BLaER1 treated with 17β-estradiol and CSF1 and Interleukin-3, amounts not matched to agents 10 nM and 100 nM (cell line): Measurements from ENCODE around the gene PDPN.
A peak's percentile ranks its signal among the peaks of the same experiment; 100 is the strongest.

ENCODE experiments used
- H3K27ac ChIP-seq, 11 experiments: shearing (Covaris generic); formaldehyde crosslinking; 2 replicates each; pipeline ENCODE4 v1.8.1; 2022
- H3K27me3 ChIP-seq, 11 experiments: shearing (Covaris generic); formaldehyde crosslinking; 2 replicates each; pipeline ENCODE4 v1.8.1; 2022
- H3K36me3 ChIP-seq, 11 experiments: shearing (Covaris generic); formaldehyde crosslinking; 2 replicates each; pipeline ENCODE4 v1.8.1; 2022
- H3K4me1 ChIP-seq, 10 experiments: shearing (Covaris generic); formaldehyde crosslinking; 2 replicates each; pipeline ENCODE4 v1.8.1; 2022
- H3K4me2 ChIP-seq, 11 experiments: shearing (Covaris generic); formaldehyde crosslinking; 2 replicates each; pipeline ENCODE4 v1.8.1; 2022
- H3K4me3 ChIP-seq, 10 experiments: shearing (Covaris generic); formaldehyde crosslinking; 2 replicates each; pipeline ENCODE4 v1.8.1; 2022
- H3K9ac ChIP-seq, 11 experiments: shearing (Covaris generic); formaldehyde crosslinking; 2 replicates each; pipeline ENCODE4 v1.8.1; 2022
- H3K9me3 ChIP-seq, 11 experiments: shearing (Covaris generic); formaldehyde crosslinking; replicated peaks in 1 of 11; 2 replicates each; pipeline ENCODE4 v1.8.1; 2022
- H4K20me1 ChIP-seq, 11 experiments: shearing (Covaris generic); formaldehyde crosslinking; 2 replicates each; pipeline ENCODE4 v1.8.1; 2022
- Cebpa-rat ChIP-seq, 11 experiments: shearing (Covaris generic); IDR thresholded peaks; 2 replicates each; pipeline ENCODE4 v1.8.1; 2022

Gene PDPN

GRCh38 chr1:13646521-13646920 is 62.9 kb downstream of the PDPN start:
- no peak overlapping the region for H3K9ac ChIP-seq
- TF ChIP-seq Cebpa-rat (IDR thresholded peaks at IDR 0.05): no peak
- H3K36me3 ChIP-seq: no peaks in the 10 kb centered on the region
- H3K9me3 ChIP-seq: peaks cover 5 to 15% (median 11%) of the 10 kb centered on the region in 11 experiments; a peak in 12 of 22 replicates
- H3K4me1 ChIP-seq: peaks cover 15 to 23% (median 18%) of the 10 kb centered on the region in 10 experiments
- no peaks in the 10 kb centered on the region for H3K27me3 ChIP-seq
- H4K20me1 ChIP-seq: no peaks in the 10 kb centered on the region
- no peak overlapping the region for H3K4me3 ChIP-seq
- no peak overlapping the region for H3K27ac ChIP-seq
- no peak overlapping the region for H3K4me2 ChIP-seq

- no peak overlapping the region for H3K9ac ChIP-seq
- 0 out of 22 replicates have a peak overlapping the region, but pooled peaks of 1 of the 11 experiments have one; percentile 14 for H3K4me2 ChIP-seq
- H3K36me3 ChIP-seq: no peaks in the 10 kb centered on the region
- no peaks in the 10 kb centered on the region for H4K20me1 ChIP-seq
- no peak overlapping the region for H3K4me3 ChIP-seq
- 0 out of 22 replicates have a peak, but pooled peaks of 1 of the 11 experiments have one; percentile 20 for TF ChIP-seq Cebpa-rat (IDR thresholded peaks at IDR 0.05)
- H3K9me3 ChIP-seq: peaks cover 5 to 19% (median 10%) of the 10 kb centered on the region in 11 experiments; a peak in 13 of 22 replicates
- H3K27ac ChIP-seq: no peak overlapping the region
- no peaks in the 10 kb centered on the region for H3K27me3 ChIP-seq
- H3K4me1 ChIP-seq: peaks cover 0 to 6% (median 0%) of the 10 kb centered on the region in 10 experiments; a peak in 2 of 20 replicates
Measured at GRCh38 chr1:13651279-13651678, 67.6 kb downstream of the PDPN start.

DNA sequence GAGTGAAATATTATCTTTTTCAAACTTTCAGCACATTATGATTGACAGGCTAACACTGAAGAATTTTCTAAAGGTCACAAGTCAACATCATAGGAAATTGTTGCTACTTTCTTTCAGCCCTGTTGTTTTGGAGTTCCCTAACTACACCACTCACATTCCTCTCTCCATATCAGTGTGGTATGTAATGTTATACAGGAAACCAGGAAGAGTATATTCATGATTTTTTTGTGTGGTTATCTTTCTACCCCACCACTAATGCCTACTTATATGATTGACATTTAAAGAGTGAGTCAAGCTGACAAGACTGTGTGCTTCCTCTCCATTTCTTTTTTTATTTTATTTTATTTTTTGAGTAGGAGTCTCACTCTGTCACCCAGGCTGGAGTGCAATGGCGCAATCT is 68.6 kb downstream of the PDPN start:
- Histone ChIP-seq H3K4me3 (no peak overlapping the region), H3K9ac (no peak overlapping the region), H3K27ac (no peak overlapping the region), H3K4me1 (peaks cover 0 to 6% (median 0%) of the 10 kb centered on the region in 10 experiments; a peak in 2 of 20 replicates), H3K36me3 (no peaks in the 10 kb centered on the region), H3K9me3 (peaks cover 13 to 29% (median 20%) of the 10 kb centered on the region in 11 experiments; a peak in 18 of 22 replicates), H3K27me3 (no peaks in the 10 kb centered on the region), H4K20me1 (no peaks in the 10 kb centered on the region), H3K4me2 (no peak overlapping the region)
- no peak for TF ChIP-seq Cebpa-rat (IDR thresholded peaks at IDR 0.05)

- Histone ChIP-seq H4K20me1 (no peaks in the 10 kb centered on the region), H3K36me3 (no peaks in the 10 kb centered on the region), H3K27me3 (no peaks in the 10 kb centered on the region), H3K4me1 (peaks cover 31 to 51% (median 36%) of the 10 kb centered on the region in 10 experiments), H3K4me3 (no peak overlapping the region), H3K4me2 (peak overlapping the region in 3 of 11 experiments; percentile 50 to 62 (median 52); a peak in 3 of 22 replicates), H3K9ac (no peak overlapping the region), H3K9me3 (peaks cover 19 to 35% (median 26%) of the 10 kb centered on the region in 11 experiments), H3K27ac (peak overlapping the region in 1 of 11 experiments; percentile 30; a peak in 1 of 22 replicates)
- TF ChIP-seq Cebpa-rat (IDR thresholded peaks at IDR 0.05): no peak
Measured at GRCh38 chr1:13661539-13661938, 77.9 kb downstream of the PDPN start.

DNA sequence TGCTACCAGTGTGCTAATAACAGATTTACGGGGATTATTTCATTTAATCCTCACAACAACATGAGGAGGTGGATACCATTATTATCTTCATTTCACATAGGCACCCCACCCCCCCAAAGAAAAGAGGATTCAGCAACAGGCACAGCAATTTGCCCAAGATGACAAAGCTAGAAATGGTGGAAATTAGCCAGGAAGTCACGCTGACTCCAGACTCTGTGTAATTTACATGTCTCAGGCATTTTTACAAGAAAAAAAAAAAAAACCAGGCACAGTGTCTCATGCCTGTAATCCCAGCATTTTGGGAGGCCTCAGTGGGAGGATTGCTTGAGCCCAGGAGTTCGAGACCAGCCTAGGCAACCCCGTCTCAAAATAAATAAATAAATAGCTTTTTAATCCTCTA is 78.9 kb downstream of the PDPN start:
- Histone ChIP-seq H3K4me3 (no peak overlapping the region), H3K36me3 (no peaks in the 10 kb centered on the region), H3K4me1 (peaks cover 37 to 56% (median 44%) of the 10 kb centered on the region in 10 experiments), H3K9ac (peak overlapping the region in 1 of 11 experiments; percentile 15; a peak in 1 of 22 replicates), H3K9me3 (peaks cover 13 to 26% (median 20%) of the 10 kb centered on the region in 11 experiments), H3K27ac (peak overlapping the region in 1 of 11 experiments; percentile 30; a peak in 2 of 22 replicates), H3K27me3 (no peaks in the 10 kb centered on the region), H3K4me2 (peak overlapping the region in 5 of 11 experiments; percentile 25 to 62 (median 50); a peak in 7 of 22 replicates), H4K20me1 (no peaks in the 10 kb centered on the region)
- TF ChIP-seq Cebpa-rat (IDR thresholded peaks at IDR 0.05): no peak

- Histone ChIP-seq H4K20me1 (no peaks in the 10 kb centered on the region), H3K4me3 (no peak overlapping the region), H3K36me3 (no peaks in the 10 kb centered on the region), H3K4me2 (peak overlapping the region; percentile 42 to 67 (median 55)), H3K9me3 (peaks cover 10 to 20% (median 15%) of the 10 kb centered on the region in 11 experiments), H3K4me1 (peaks cover 37 to 59% (median 51%) of the 10 kb centered on the region in 10 experiments), H3K9ac (no peak overlapping the region), H3K27ac (peak overlapping the region in 3 of 11 experiments; percentile 4 to 49 (median 12); a peak in 1 of 22 replicates), H3K27me3 (no peaks in the 10 kb centered on the region)
- TF ChIP-seq Cebpa-rat (IDR thresholded peaks at IDR 0.05): peak in 7 of 11 experiments; percentile 21 to 76 (median 64); a peak in 10 of 22 replicates
Measured at GRCh38 chr1:13663969-13664368, 80.3 kb downstream of the PDPN start.

GRCh38 chr1:13664451-13664850 is 80.8 kb downstream of the PDPN start:
- peaks cover 6 to 17% (median 11%) of the 10 kb centered on the region in 11 experiments for H3K9me3 ChIP-seq
- H3K4me2 ChIP-seq: peak overlapping the region; percentile 42 to 67 (median 55)
- H3K9ac ChIP-seq: peak overlapping the region in 1 of 11 experiments; percentile 9; a peak in 1 of 22 replicates
- no peaks in the 10 kb centered on the region for H3K36me3 ChIP-seq
- H3K4me3 ChIP-seq: no peak overlapping the region
- TF ChIP-seq Cebpa-rat (IDR thresholded peaks at IDR 0.05): no peak
- no peaks in the 10 kb centered on the region for H4K20me1 ChIP-seq
- H3K27me3 ChIP-seq: no peaks in the 10 kb centered on the region
- peak overlapping the region in 5 of 11 experiments; percentile 4 to 55 (median 38); a peak in 2 of 22 replicates for H3K27ac ChIP-seq
- H3K4me1 ChIP-seq: peaks cover 37 to 59% (median 51%) of the 10 kb centered on the region in 10 experiments

DNA sequence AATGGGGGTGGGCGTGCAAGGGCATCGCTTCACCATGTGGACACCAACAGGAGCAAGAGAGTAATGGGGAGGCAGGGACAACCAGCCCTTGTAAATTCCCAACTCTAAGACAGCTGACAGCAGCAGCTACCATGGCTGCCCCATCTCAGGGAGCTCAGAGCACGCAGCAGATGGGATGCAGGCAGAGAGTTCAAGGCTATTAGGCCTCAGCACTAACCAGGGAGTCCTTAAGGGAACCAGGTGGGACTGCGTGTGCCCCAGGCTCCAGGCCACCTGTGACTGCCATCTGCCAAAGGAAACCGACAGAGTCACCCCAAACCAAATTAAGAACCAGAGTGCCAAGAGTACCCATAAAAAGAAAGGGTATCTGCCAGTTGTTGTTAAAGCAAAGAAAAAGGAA is 82.7 kb downstream of the PDPN start:
- H3K27me3 ChIP-seq: no peaks in the 10 kb centered on the region
- TF ChIP-seq Cebpa-rat (IDR thresholded peaks at IDR 0.05): no peak
- no peak overlapping the region for H3K4me3 ChIP-seq
- peak overlapping the region in 1 of 11 experiments; percentile 35; a peak in 1 of 22 replicates for H3K27ac ChIP-seq
- peak overlapping the region in 2 of 11 experiments; percentile 1 to 36; a peak in 1 of 22 replicates for H3K9ac ChIP-seq
- no peaks in the 10 kb centered on the region for H4K20me1 ChIP-seq
- peaks cover 37 to 59% (median 51%) of the 10 kb centered on the region in 10 experiments for H3K4me1 ChIP-seq
- no peaks in the 10 kb centered on the region; a peak in 1 of 22 replicates for H3K9me3 ChIP-seq
- H3K4me2 ChIP-seq: peak overlapping the region in 10 of 11 experiments; percentile 21 to 74 (median 54); a peak in 17 of 22 replicates
- H3K36me3 ChIP-seq: no peaks in the 10 kb centered on the region
